ENCODE data around the gene RHBDL3. TPM values are rescaled to one million over a fixed set of nuclear protein-coding genes. Genes with fewer than 3 reads are reported as not detected.

The RHBDL3 gene
- total and polyA plus RNA-seq, 9 donors, result 0.83 to 5.6 (median 2.0) TPM

DNA sequence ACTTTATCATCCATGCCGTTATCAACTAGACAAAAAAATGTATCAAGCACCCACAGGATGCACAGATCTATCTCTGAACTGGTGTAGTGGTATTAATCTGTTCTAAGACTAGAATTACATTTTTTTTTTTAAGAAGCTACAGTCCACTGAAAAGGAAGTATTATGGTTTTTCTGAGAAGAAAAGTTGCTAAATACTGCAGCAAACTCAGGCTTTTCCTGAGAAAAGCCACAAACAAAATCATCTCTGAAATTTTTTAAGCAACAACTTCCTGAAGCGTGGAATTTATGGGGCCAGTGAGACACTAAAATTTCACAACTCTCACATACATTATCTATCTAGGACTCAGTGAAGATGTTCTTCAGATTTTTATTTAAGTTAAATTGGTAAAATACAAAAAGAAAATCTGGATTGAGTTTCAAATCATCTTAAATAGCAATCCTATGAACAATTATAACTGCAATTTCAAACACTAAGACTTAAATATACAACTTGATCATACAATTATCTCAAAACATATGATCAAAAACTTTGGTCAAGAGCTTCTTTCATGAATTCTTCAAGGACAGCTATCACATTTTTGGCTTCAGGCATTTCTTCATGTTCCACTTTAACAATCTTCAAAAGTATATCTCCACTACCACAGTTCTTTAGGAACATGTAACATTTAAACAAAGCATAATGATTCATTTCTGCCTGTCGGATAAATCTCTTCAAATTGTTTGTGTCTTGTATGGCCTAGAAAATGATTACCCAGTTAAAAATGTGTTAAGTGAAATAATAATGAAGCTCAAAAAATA lies 65.8 kb downstream of the RHBDL3 start:
- H3K9me3 ChIP-seq, result no peaks in the 10 kb centered on the region
- TF ChIP-seq EP300 (IDR thresholded peaks at IDR 0.05) (no peak), POLR2A (IDR thresholded peaks at IDR 0.05) (no peak)
- TF ChIP-seq, protein P1, sequence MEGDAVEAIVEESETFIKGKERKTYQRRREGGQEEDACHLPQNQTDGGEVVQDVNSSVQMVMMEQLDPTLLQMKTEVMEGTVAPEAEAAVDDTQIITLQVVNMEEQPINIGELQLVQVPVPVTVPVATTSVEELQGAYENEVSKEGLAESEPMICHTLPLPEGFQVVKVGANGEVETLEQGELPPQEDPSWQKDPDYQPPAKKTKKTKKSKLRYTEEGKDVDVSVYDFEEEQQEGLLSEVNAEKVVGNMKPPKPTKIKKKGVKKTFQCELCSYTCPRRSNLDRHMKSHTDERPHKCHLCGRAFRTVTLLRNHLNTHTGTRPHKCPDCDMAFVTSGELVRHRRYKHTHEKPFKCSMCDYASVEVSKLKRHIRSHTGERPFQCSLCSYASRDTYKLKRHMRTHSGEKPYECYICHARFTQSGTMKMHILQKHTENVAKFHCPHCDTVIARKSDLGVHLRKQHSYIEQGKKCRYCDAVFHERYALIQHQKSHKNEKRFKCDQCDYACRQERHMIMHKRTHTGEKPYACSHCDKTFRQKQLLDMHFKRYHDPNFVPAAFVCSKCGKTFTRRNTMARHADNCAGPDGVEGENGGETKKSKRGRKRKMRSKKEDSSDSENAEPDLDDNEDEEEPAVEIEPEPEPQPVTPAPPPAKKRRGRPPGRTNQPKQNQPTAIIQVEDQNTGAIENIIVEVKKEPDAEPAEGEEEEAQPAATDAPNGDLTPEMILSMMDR (IDR thresholded peaks at IDR 0.05), result no peak
- no peak for DNase-seq
- WGBS, 3 donors, result 78 to 84% (median 82%) methylated on average over 3 of the region's 3 CpGs
- no peak overlapping the region for H3K27ac ChIP-seq
- intact Hi-C loops (cut with DNase I), result no loop called here
- H3K36me3 ChIP-seq, result no peaks in the 10 kb centered on the region
- H3K4me3 ChIP-seq, result no peak overlapping the region
- H3K27me3 ChIP-seq, result no peaks in the 10 kb centered on the region
- no peaks in the 10 kb centered on the region for H3K4me1 ChIP-seq (ENCODE audit: insufficient read depth)

DNA sequence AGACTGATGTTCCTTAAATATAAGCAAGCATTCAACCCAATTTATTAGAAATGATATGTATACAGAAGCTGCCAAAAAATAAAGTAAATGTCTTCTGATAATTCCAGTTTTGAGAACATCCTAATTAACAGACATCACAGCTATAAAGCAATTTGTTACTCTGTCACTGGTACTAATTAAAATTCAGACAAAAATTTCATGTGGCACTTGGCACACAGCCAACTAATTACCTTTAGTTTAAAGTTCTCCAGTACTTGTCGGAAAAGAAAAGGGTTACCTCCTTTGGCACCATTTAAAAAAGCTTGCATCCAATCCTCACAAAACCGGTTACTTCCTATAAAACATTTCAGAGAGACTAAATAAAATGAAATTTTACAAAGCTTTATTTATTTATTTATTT lies 67.6 kb downstream of the RHBDL3 start:
- no peak for DNase-seq
- intact Hi-C loops (cut with DNase I), result no loop called here
- no peaks in the 10 kb centered on the region for H3K36me3 ChIP-seq
- TF ChIP-seq EP300 (IDR thresholded peaks at IDR 0.05) (no peak), POLR2A (IDR thresholded peaks at IDR 0.05) (no peak)
- TF ChIP-seq, protein P1 (IDR thresholded peaks at IDR 0.05), result no peak
- WGBS, 3 donors, result 85 to 91% (median 87%) methylated on average over 2 of the region's 2 CpGs
- no peaks in the 10 kb centered on the region for H3K9me3 ChIP-seq
- H3K27ac ChIP-seq, result no peak overlapping the region
- H3K4me3 ChIP-seq, result no peak overlapping the region
- H3K27me3 ChIP-seq, result no peaks in the 10 kb centered on the region
- H3K4me1 ChIP-seq (ENCODE audit: insufficient read depth), result no peaks in the 10 kb centered on the region

DNA sequence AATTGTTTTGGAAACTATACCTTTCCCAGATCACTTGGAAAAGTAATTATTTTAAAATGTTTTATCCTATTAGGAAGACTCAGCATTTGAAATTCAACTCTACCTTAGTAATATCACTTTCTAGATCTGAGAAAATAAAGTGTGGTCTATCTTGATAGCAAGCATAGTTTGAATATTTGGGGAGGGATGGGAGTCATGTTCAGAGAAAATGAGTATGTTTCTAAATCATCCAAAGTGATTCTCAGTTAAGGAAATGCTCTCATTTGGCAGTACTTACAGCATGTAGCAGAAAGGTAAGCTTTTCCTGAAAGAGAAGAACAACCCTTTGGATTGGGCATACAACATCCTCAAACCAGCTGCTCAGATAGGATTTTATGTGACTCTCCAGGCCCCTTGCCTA lies 69.4 kb downstream of the RHBDL3 start:
- intact Hi-C loops (cut with DNase I), result no loop called here
- Histone ChIP-seq H3K27me3 (no peaks in the 10 kb centered on the region), H3K27ac (no peak overlapping the region), H3K9me3 (no peaks in the 10 kb centered on the region), H3K4me1 (ENCODE audit: insufficient read depth) (no peaks in the 10 kb centered on the region), H3K4me3 (no peak overlapping the region), H3K36me3 (no peaks in the 10 kb centered on the region)
- TF ChIP-seq POLR2A (IDR thresholded peaks at IDR 0.05) (no peak), EP300 (IDR thresholded peaks at IDR 0.05) (no peak)
- TF ChIP-seq, protein P1 (IDR thresholded peaks at IDR 0.05), result no peak
- no peak for DNase-seq

DNA sequence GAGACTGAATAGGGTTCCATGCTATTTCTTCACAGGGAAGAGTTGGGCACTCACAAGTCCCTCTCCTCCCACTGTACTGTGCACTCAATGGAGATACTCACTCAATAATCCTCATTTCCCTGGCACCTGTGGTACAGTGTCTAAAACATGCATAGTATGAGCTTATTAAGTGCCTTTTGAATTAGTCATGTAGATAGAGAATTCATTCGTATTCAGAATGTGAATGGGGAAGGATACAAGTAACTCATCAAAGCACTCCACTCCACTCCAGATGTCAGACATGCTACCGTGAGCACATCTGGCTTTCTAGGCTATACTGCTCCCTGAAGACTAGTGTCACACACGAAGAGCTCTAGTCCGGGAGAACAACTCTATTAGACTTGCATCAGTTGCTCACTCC lies 70.1 kb downstream of the RHBDL3 start:
- Histone ChIP-seq H3K9me3 (no peaks in the 10 kb centered on the region), H3K27ac (no peak overlapping the region), H3K4me3 (no peak overlapping the region), H3K36me3 (no peaks in the 10 kb centered on the region), H3K4me1 (ENCODE audit: insufficient read depth) (no peaks in the 10 kb centered on the region), H3K27me3 (no peaks in the 10 kb centered on the region)
- no peak for DNase-seq
- 61 to 71% (median 69%) methylated on average over 4 of the region's 4 CpGs for WGBS, 3 donors
- intact Hi-C loops (cut with DNase I), result no loop called here
- TF ChIP-seq, protein P1 (IDR thresholded peaks at IDR 0.05), result no peak
- TF ChIP-seq POLR2A (IDR thresholded peaks at IDR 0.05) (no peak), EP300 (IDR thresholded peaks at IDR 0.05) (no peak)

Measured in ovary (tissue), 9 donors.